CD14-positive monocyte (primary cell): ENCODE results near the gene GHRL. TPM values are rescaled to one million over a fixed set of nuclear protein-coding genes. Genes with fewer than 3 reads are reported as not detected.

ENCODE experiments used
- DNase-seq, 3 donors: peaks; one replicate each; pipeline ENCODE4 v3.0.0-alpha.2; 2011 to 2022
- H2AFZ ChIP-seq: 2 replicates; pipeline ENCODE4 v1.6.0; 2012; ENCODE audit warnings: mild to moderate bottlenecking, low read depth, low read length, inconsistent platforms; ENCODE audit not compliant: insufficient read depth, poor library complexity, severe bottlenecking
- H3K27ac ChIP-seq, 2 donors: 1 replicate in 1 of 2; 2 replicates in 1 of 2; pipeline ENCODE4 v1.5.1; 2012 to 2013; ENCODE audit warnings: low read length in 2 of 2, control low read depth in 1 of 2, inconsistent platforms in 1 of 2, low read depth in 1 of 2, mild to moderate bottlenecking in 1 of 2
- H3K27me3 ChIP-seq, 2 donors: one replicate each; pipeline versions ENCODE4 v1.6.0 to v1.6.1; 2011 to 2013; ENCODE audit warnings: low read length in 2 of 2; ENCODE audit not compliant: control insufficient read depth in 2 of 2, insufficient read depth in 2 of 2
- H3K36me3 ChIP-seq, 2 donors: replicated peaks in 1 of 2; 1 replicate in 1 of 2; 2 replicates in 1 of 2; pipeline versions ENCODE4 v1.5.1 to v1.6.1; 2012 to 2013; ENCODE audit warnings: low read length in 2 of 2, control low read depth in 1 of 2, inconsistent platforms in 1 of 2, mild to moderate bottlenecking in 1 of 2; ENCODE audit not compliant: insufficient read depth in 2 of 2, control insufficient read depth in 1 of 2
- H3K4me1 ChIP-seq, 2 donors: 1 replicate in 1 of 2; 2 replicates in 1 of 2; pipeline versions ENCODE4 v1.5.1 to v1.6.1; 2012 to 2013; ENCODE audit warnings: low read length in 2 of 2, control low read depth in 1 of 2, inconsistent platforms in 1 of 2, mild to moderate bottlenecking in 1 of 2, moderate library complexity in 1 of 2; ENCODE audit not compliant: insufficient read depth in 2 of 2, control insufficient read depth in 1 of 2
- H3K4me2 ChIP-seq: replicated peaks from 2 replicates; pipeline ENCODE3; 2012; ENCODE audit warnings: low read length, moderate library complexity, mild to moderate bottlenecking; ENCODE audit not compliant: poor library complexity, severe bottlenecking; ENCODE audit errors: extremely low read depth
- H3K4me3 ChIP-seq, 3 experiments: fragments of 200-600 bp in 1 of 3; sonication (generic) in 1 of 3; replicated peaks in 1 of 3; 1 replicate in 2 of 3; 2 replicates in 1 of 3; pipeline ENCODE4 v1.5.1; 2011 to 2013; ENCODE audit warnings: low read length in 3 of 3, mild to moderate bottlenecking in 3 of 3, control low read depth in 2 of 3, low read depth in 2 of 3, inconsistent platforms in 1 of 3, moderate library complexity in 1 of 3
- H3K79me2 ChIP-seq: 2 replicates; pipeline ENCODE4 v1.6.0; 2012; ENCODE audit warnings: mild to moderate bottlenecking, control low read depth, inconsistent platforms, low read length, moderate library complexity; ENCODE audit not compliant: insufficient read depth
- H3K9ac ChIP-seq: 2 replicates; pipeline ENCODE4 v1.6.0; 2017; ENCODE audit warnings: low read length, mild to moderate bottlenecking; ENCODE audit not compliant: insufficient read depth, poor library complexity, severe bottlenecking
- H3K9me3 ChIP-seq, 2 donors: replicated peaks in 1 of 2; 1 replicate in 1 of 2; 2 replicates in 1 of 2; pipeline versions ENCODE4 v1.5.1 to v1.6.1; 2012 to 2013; ENCODE audit warnings: low read length in 2 of 2, control low read depth in 1 of 2; ENCODE audit not compliant: control insufficient read depth in 1 of 2, insufficient read depth in 1 of 2
- H4K20me1 ChIP-seq: 2 replicates; pipeline ENCODE4 v1.6.0; 2012; ENCODE audit warnings: mild to moderate bottlenecking, low read length, control low read depth, moderate library complexity; ENCODE audit not compliant: insufficient read depth
- H3K27ac Mint-ChIP-seq, 7 donors: one replicate each; pipeline ENCODE4 v1.8.0; 2020; ENCODE audit warnings: mild to moderate bottlenecking in 7 of 7, mixed read lengths in 7 of 7, moderate library complexity in 6 of 7, inconsistent platforms in 2 of 7
- H3K27me3 Mint-ChIP-seq, 3 donors: one replicate each; pipeline ENCODE4 v1.8.0; 2021 to 2022; ENCODE audit warnings: low read depth in 3 of 3, mild to moderate bottlenecking in 3 of 3, mixed read lengths in 3 of 3, moderate library complexity in 3 of 3, inconsistent platforms in 1 of 3
- H3K36me3 Mint-ChIP-seq, 2 donors: one replicate each; pipeline ENCODE4 v1.8.0; 2020; ENCODE audit warnings: mixed read lengths in 2 of 2, inconsistent platforms in 1 of 2, mild to moderate bottlenecking in 1 of 2
- H3K4me1 Mint-ChIP-seq: one replicate; pipeline ENCODE4 v1.8.0; 2020; ENCODE audit warnings: mild to moderate bottlenecking, mixed read lengths
- H3K4me3 Mint-ChIP-seq, 2 donors: one replicate each; pipeline ENCODE4 v1.8.0; 2020; ENCODE audit warnings: mild to moderate bottlenecking in 2 of 2, mixed read lengths in 2 of 2, moderate library complexity in 1 of 2
- H3K9me3 Mint-ChIP-seq, 7 donors: one replicate each; pipeline ENCODE4 v1.8.0; 2020 to 2022; ENCODE audit warnings: mixed read lengths in 7 of 7, mild to moderate bottlenecking in 6 of 7, moderate library complexity in 6 of 7, inconsistent platforms in 2 of 7
- WGBS: methylation state at CpG from one replicate; pipeline ENCODE4 v1.1.5; 2013; ENCODE audit warnings: missing lambda C conversion rate; ENCODE audit not compliant: insufficient coverage; 5-methylcytosine and 5-hydroxymethylcytosine counted together
- intact Hi-C, 2 donors: fragments of 100-400 bp; cut with micrococcal nuclease; formaldehyde crosslinking; loops; one replicate each; pipeline versions ENCODE4 v1.15.0 to v1.15.1; 2023
- polyA plus RNA-seq, 3 donors: library from polyadenylated mRNA; depleted of rRNA in 1 of 3; unstranded in 2 of 3; stranded (reverse) in 1 of 3; fragments of 300-500 nt in 2 of 3; fragments of >200 nt in 1 of 3; fragmentation: Illumina TruSeq in 2 of 3; gene quantifications; 1 replicate in 2 of 3; 2 replicates in 1 of 3; pipeline ENCODE4 v1.2.3, GENCODE V29; 2012 to 2021
- TF ChIP-seq, protein P1 (sequence below): fragments of 200-600 bp; IDR thresholded peaks from one replicate; pipeline ENCODE4 v1.8.0; 2022; ENCODE audit warnings: antibody characterized with exemption, mild to moderate bottlenecking

The GHRL gene
- polyA plus RNA-seq, 3 donors, result 2.3 to 9.9 (median 7.0) TPM

DNA sequence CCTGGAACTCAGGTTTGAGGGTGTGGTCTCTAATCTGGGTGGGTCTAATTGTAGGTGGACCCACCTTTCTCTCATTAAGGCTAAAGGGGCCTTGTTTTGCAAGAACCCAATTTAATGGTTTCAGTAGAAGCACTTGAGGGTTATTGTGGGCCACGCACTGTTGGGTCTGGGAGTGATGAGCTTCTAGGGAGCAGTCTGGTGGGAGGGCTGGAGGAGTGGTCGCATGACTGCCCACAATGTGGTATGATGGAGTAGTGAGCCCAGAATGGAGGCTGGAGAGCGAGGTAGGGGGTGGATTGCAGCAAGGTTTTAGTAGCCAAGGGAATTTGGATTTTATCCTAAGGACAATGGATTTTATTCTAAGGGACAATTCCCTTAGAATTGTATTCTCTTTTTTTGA lies 41.7 kb downstream of the GHRL start:
- 94% methylated on average over 3 of the region's 3 CpGs for WGBS
- peaks cover 56% of the 10 kb centered on the region for H4K20me1 ChIP-seq
- H3K4me3 ChIP-seq, result no peak overlapping the region
- Mint-ChIP-seq H3K9me3 (peaks cover 8 to 22% (median 14%) of the 10 kb centered on the region in 7 donors), H3K27me3 (no peaks in the 10 kb centered on the region), H3K4me1 (peaks cover 46% of the 10 kb centered on the region), H3K27ac (peak overlapping the region in 2 of 7 donors; percentile 26 to 74), H3K4me3 (peak overlapping the region; percentile 17 to 51), H3K36me3 (peaks cover 38 to 50% of the 10 kb centered on the region in 2 donors)
- no peaks in the 10 kb centered on the region for H3K27me3 ChIP-seq
- peaks cover 24 to 48% of the 10 kb centered on the region in 2 donors for H3K36me3 ChIP-seq
- intact Hi-C loops, result loop anchor here in 1 of 2 donors (5.0 kb wide), 1 partner anchor 134 kb away; the partner anchor contains the start of gene BRK1
- H3K9me3 ChIP-seq, result peaks cover 5 to 8% of the 10 kb centered on the region in 2 donors
- no peak for DNase-seq
- peaks cover 77% of the 10 kb centered on the region for H3K79me2 ChIP-seq
- H3K4me1 ChIP-seq, result peaks cover 37 to 48% of the 10 kb centered on the region in 2 donors
- no peak overlapping the region for H3K9ac ChIP-seq
- H2AFZ ChIP-seq, result no peak overlapping the region
- TF ChIP-seq, protein P1, sequence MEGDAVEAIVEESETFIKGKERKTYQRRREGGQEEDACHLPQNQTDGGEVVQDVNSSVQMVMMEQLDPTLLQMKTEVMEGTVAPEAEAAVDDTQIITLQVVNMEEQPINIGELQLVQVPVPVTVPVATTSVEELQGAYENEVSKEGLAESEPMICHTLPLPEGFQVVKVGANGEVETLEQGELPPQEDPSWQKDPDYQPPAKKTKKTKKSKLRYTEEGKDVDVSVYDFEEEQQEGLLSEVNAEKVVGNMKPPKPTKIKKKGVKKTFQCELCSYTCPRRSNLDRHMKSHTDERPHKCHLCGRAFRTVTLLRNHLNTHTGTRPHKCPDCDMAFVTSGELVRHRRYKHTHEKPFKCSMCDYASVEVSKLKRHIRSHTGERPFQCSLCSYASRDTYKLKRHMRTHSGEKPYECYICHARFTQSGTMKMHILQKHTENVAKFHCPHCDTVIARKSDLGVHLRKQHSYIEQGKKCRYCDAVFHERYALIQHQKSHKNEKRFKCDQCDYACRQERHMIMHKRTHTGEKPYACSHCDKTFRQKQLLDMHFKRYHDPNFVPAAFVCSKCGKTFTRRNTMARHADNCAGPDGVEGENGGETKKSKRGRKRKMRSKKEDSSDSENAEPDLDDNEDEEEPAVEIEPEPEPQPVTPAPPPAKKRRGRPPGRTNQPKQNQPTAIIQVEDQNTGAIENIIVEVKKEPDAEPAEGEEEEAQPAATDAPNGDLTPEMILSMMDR, result no peak
- H3K4me2 ChIP-seq, result no peak overlapping the region
- no peak overlapping the region for H3K27ac ChIP-seq

DNA sequence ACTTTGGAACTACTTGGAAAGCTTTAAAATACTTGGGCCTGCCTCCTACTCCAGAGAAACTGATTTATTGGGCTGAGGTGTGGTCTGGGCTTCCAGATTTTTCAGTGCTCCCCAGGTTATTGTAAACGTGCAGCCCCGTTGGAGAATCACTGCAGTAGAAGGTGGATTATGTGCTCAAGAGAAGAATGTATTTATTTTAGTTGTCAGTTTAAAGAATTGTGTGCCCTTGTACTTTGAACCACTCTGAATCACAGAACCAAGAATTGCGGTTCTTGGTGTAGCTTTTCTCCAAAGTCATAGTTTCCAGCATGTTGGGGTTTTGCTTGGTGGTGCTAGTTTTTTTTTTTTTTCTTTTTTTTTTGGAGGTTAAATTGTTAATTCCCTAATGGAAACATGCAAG lies 42.9 kb downstream of the GHRL start:
- Histone ChIP-seq H3K36me3 (peaks cover 21 to 37% of the 10 kb centered on the region in 2 donors), H3K79me2 (peaks cover 65% of the 10 kb centered on the region), H3K4me1 (peaks cover 34 to 44% of the 10 kb centered on the region in 2 donors), H3K27me3 (no peaks in the 10 kb centered on the region), H3K27ac (peak overlapping the region in 1 of 2 donors; percentile 89), H2AFZ (no peak overlapping the region), H3K9ac (peak overlapping the region; percentile 89), H4K20me1 (peaks cover 44% of the 10 kb centered on the region), H3K4me3 (peak overlapping the region; percentile 64 to 90 (median 80)), H3K9me3 (peaks cover 17% of the 10 kb centered on the region in 2 donors), H3K4me2 (peak overlapping the region; percentile 95)
- 100% methylated on average over 1 of the region's 3 CpGs for WGBS
- Mint-ChIP-seq H3K27ac (peak overlapping the region in 5 of 7 donors; percentile 91 to 95 (median 93)), H3K4me3 (peak overlapping the region; percentile 95 to 97), H3K9me3 (peaks cover 11 to 34% (median 25%) of the 10 kb centered on the region in 7 donors), H3K36me3 (peaks cover 36 to 48% of the 10 kb centered on the region in 2 donors), H3K4me1 (peaks cover 41% of the 10 kb centered on the region), H3K27me3 (no peaks in the 10 kb centered on the region)
- intact Hi-C loops, result loop anchor here in 1 of 2 donors (5.0 to 10.0 kb wide), 3 partner anchors 88 to 225 kb away; partner anchors contain the start of genes BRK1, FANCD2 and IRAK2
- DNase-seq, result no peak
- TF ChIP-seq, protein P1, result no peak
